Measurements from ENCODE around the gene GMDS.

GRCh38 chr6:2116496-2116895 is 128.9 kb downstream of the GMDS start:
- TF ChIP-seq POLR2A (IDR thresholded peaks at IDR 0.05; ENCODE audit: low read depth, low read length), result no peak
- no peak for TF ChIP-seq TAF1 (IDR thresholded peaks at IDR 0.05; ENCODE audit: borderline replicate concordance, low read depth, low read length)

All from GM12892 (cell line).